Tibial nerve (tissue), 4 donors: ENCODE results near the gene GNB2.

Experiments
- EP300 ChIP-seq, 2 donors: sonication (generic); formaldehyde crosslinking; IDR thresholded peaks; one replicate each; pipeline ENCODE4 v1.6.1; 2017; ENCODE audit warnings: antibody characterized with exemption in 2 of 2, mild to moderate bottlenecking in 1 of 2
- POLR2A ChIP-seq, 2 donors: fragments of 450-650 bp; IDR thresholded peaks; one replicate each; pipeline ENCODE4 v1.6.1; 2017; ENCODE audit warnings: antibody characterized with exemption in 2 of 2, mild to moderate bottlenecking in 2 of 2, moderate library complexity in 2 of 2
- TF ChIP-seq, protein P1 (sequence below), 5 experiments: fragments of 200-600 bp in 3 of 5; fragments of 450-650 bp in 2 of 5; sonication (generic) in 3 of 5; IDR thresholded peaks; one replicate each; pipeline ENCODE4 v1.5.1; 2016 to 2019; ENCODE audit warnings: antibody characterized with exemption in 5 of 5, mild to moderate bottlenecking in 3 of 5, moderate library complexity in 2 of 5

DNA sequence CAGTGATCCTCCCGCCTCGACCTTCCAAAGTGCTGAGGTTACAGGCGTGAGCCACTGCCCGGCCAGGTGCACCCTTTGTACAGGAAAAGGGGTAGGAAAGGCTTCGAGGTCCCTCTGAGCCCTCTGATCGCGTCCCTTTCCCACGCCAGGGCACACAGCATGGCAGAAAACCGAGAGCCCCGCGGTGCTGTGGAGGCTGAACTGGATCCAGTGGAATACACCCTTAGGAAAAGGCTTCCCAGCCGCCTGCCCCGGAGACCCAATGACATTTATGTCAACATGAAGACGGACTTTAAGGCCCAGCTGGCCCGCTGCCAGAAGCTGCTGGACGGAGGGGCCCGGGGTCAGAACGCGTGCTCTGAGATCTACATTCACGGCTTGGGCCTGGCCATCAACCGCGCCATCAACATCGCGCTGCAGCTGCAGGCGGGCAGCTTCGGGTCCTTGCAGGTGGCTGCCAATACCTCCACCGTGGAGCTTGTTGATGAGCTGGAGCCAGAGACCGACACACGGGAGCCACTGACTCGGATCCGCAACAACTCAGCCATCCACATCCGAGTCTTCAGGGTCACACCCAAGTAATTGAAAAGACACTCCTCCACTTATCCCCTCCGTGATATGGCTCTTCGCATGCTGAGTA, 33.3 kb downstream of the GNB2 start:
- TF ChIP-seq, protein P1, sequence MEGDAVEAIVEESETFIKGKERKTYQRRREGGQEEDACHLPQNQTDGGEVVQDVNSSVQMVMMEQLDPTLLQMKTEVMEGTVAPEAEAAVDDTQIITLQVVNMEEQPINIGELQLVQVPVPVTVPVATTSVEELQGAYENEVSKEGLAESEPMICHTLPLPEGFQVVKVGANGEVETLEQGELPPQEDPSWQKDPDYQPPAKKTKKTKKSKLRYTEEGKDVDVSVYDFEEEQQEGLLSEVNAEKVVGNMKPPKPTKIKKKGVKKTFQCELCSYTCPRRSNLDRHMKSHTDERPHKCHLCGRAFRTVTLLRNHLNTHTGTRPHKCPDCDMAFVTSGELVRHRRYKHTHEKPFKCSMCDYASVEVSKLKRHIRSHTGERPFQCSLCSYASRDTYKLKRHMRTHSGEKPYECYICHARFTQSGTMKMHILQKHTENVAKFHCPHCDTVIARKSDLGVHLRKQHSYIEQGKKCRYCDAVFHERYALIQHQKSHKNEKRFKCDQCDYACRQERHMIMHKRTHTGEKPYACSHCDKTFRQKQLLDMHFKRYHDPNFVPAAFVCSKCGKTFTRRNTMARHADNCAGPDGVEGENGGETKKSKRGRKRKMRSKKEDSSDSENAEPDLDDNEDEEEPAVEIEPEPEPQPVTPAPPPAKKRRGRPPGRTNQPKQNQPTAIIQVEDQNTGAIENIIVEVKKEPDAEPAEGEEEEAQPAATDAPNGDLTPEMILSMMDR (IDR thresholded peaks at IDR 0.05), result no peak
- TF ChIP-seq EP300 (IDR thresholded peaks at IDR 0.05), result no peak
- TF ChIP-seq POLR2A (IDR thresholded peaks at IDR 0.05), result no peak
